Activated naive CD8-positive, alpha-beta T cell treated with anti-CD3 and anti-CD28 coated beads, Interleukin-2, amount 50 U/mL, for 16 hours (primary cell): ENCODE data around the gene GRXCR2.

Experiments used
- DNase-seq: peaks from one replicate; pipeline ENCODE4 v3.0.0-alpha.2; 2020; ENCODE audit warnings: low read depth, low spot score

The GRXCR2 gene

GRCh38 chr5:145835848-145836239 is 37.0 kb downstream of the GRXCR2 start:
- no peak for DNase-seq

DNA sequence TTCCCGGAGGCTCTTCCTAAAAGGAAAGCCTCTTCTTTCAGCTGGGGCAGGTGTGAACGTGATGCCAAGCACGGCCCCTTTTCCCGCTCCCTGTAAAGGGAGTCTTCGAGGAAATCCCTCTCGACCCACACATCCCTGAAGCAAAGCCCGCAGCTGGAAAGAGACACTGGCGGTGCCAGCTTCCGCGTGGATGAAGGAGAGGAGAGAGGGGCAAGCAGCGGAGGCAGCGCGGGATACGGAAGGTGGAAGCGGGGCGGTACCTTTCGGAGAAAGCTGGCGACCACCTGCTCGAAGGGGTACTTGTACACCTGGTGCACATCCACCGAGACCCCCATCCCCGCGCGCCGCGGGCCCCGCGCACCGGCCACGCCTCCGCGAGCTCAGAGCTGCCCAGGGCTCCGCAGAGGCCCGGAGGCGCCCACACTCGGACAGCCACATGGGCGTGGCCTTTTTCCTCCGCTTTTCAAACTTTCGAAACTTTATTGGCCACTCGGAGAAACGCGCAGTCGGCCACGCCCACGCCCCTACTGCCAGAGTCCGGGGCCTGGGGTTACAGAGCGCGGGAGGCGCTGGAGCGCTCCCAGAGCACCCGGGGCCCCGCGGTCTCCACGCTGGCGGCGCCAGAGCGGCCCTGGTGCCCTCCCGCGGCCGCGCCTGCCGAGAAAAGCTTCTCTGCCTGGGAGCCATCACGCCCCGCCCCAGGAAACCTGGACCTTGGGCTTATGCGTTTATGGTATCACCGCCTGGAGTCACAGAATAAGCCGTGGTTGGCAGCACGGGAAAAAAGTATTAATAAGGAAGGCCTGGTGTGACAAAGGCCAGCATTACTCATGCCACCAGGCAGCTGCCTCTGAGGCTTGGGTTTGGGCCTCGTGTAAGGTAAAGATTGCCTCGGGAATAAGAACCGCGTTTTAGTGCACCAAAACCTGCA is 37.6 kb downstream of the GRXCR2 start, which contains the start of gene PRELID2:
TSS of gene PRELID2 (minus strand) at position 426 of the 931 bp plus-strand sequence. CDS start at position 335, 91 bp downstream.
- no peak for DNase-seq

- no peak for DNase-seq
Observed at GRCh38 chr5:145834554-145834916, 38.3 kb downstream of the GRXCR2 start.

- DNase-seq = no peak
Observed at GRCh38 chr5:145833631-145834200, 39.1 kb downstream of the GRXCR2 start.

- DNase-seq = no peak
Observed at GRCh38 chr5:145830594-145830993, 42.2 kb downstream of the GRXCR2 start.

DNA sequence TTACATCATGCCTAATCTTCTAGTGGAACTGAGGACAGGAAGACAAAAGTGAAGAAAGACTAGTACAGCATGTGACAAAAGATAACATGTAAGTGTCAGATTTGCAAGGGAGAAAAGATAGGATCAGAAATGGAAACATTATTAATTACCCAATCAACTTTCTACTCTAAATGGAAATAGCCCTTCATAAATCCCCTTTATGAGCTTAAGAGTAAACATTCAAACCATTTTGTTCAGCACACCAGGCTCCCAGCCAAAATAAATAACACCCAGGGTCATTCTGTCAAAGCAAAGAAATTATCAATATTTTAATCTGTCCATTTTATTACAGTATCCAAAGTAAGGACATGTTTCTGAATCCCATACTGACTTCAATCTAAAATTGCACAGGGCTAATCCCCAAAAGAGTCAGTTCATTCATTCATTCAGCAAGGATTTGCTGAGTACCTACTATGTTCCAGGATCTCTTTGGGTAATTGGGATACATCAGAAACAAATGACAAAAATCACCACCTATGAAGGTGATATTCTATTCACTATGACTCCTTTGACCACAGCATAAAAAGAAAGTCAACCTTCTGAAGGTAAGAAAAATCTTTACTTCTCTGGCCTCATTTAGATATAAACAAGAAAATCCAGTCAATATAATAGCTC is 43.0 kb downstream of the GRXCR2 start:
- DNase-seq = no peak

- no peak for DNase-seq
Observed at GRCh38 chr5:145826895-145827674, 45.7 kb downstream of the GRXCR2 start.

DNA sequence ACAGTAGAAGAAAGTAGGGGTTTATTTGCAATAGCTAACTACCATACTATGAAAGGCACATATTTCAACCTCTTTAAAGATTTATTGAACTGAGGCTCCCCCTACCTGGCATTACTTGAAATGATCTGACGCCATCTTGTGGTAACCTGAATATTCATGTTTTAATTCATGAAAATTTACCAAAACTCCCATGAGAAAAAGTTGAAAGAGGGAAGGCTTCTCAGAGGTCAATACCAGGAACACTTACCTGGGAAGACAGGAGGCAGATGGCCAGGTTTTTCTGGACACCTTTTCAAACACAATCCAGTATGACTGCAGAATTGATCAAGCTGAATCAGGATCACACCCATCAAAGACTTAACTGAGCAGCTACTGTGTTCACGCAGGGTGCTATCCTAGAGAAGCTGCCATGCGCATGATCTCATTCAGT is 47.0 kb downstream of the GRXCR2 start:
- DNase-seq = no peak

DNA sequence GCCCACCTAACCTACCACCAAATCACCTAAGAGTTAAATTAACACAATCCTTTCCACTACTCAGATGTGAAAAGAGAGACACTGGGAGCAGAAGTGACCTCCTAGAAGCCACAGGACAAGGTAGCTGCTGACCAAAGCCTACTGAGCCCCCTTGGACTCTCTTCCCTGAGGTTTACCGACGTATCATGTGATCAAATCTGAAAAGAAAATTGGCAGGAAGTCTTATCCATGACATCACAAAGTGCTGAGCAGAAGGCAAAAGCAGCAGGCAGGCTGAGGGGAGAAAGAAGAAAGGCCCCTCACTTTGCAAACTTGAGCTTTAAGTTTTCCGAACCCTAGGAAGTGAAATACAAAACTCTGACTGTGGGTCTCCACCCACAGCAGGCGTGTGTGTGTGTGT is 48.8 kb downstream of the GRXCR2 start:
- no peak for DNase-seq

DNA sequence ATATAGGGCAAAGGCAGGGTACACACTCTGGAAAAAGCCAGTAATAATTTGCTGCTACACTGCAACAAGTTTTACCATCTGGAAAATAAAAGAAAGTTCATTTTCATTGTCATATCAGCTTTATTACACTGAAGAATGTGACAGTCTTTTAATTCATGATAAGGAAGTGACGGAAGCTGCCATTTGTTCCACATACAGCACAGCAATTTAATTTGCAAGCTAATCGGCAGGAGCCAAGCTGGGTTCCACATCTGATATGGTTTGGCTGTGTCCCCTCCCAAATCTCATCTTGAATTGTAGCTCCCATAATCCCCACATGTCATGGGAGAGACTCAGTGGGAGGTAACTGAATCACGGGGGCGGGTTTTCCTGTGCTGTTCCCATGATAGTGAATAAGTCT is 54.2 kb downstream of the GRXCR2 start:
- no peak for DNase-seq

DNA sequence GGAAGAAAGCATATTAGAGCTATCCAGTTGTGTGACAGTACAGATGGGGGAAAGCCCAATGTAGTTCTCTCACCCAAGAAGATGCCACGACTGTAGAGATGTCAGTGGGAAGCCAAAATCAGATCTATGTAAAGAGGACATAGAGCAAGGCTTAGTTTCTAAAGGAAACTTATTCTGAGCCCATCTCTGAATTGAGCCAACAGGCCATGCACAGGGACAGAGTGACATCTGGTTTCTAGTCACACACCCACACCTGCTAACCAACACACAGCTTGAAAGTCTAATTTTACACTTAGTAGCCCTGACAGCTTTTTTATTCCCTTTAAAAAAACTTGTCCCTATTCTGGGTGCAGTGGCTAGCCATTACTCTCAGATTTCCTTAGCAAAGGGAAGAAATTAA is 59.9 kb downstream of the GRXCR2 start:
- DNase-seq = no peak

- no peak for DNase-seq
Observed at GRCh38 chr5:145811834-145812625, 60.8 kb downstream of the GRXCR2 start.
